NCI-H2107 treated with DMSO at 0.1 percent for 48 hours (cell line): ENCODE data around the gene PPP1R9A.

Source experiments
- DNase-seq: peaks from one replicate; lab custom pipeline; 2025; ENCODE audit not compliant: unreplicated experiment; lab: John Stamatoyannopoulos, UW

Gene PPP1R9A

GRCh38 chr7:94907026-94907810 lies at the start of gene PPP1R9A:
Gene PPP1R9A, plus strand, starts transcription at chr7:94907594. Its CDS starts 2,520 bp downstream, at chr7:94910114.
- peak; percentile 21 for DNase-seq

GRCh38 chr7:94871132-94871531 lies 36.3 kb upstream of the PPP1R9A start:
- DNase-seq, result no peak

DNA sequence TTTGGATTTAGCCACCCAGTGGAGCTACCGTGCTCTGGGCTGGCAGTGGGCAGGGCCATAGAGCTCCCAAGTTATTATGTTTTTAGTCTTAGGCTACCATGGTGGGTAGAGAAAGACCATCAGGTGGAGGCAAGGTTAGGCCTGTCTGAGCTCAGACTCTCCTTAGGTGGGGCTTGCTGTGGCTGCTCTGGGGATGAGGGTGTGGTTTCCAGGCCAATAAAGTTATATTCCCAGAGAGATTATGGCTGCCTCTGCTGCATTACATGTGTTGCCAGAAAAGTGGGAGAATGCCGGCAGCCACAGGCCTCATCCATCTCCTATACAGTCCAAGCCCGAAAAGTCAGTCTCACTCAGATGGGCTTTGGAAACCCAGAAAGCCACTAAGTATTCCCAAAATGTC lies 34.2 kb upstream of the PPP1R9A start:
- no peak for DNase-seq

DNA sequence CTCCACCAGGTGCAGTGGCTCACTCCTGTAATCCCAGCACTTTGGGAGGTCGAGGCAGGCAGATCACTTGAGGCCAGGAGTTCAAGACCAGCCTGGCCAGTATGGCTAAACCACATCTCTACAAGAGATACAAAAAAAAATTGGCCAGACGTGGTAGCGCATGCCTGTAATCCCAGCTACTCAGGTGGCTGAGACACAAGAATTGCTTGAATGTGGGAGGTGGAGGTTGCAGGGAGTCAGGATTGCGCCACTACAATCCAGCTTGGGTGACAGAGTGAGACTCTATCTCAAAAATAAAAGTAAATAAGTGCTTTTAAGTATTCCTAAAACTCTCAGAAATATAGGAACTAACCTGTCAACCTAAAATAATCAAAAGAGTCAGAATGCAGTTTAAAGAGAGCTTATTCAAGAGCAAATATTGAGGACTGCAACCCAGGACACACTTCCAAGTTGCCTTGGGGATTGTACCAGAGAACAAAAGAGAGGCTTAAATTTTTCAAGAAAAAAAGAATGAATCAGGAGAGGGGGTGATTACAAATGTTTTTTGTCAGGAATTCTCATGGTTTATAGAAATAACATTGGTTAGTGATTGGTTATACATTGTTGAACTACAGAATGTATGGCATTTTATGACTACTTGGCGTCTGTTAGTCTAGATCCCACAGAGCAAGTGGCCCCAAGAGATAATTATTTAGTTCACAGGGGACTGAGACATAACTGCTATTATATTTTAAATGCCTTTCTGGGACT lies 33.2 kb upstream of the PPP1R9A start:
- DNase-seq, result no peak

DNA sequence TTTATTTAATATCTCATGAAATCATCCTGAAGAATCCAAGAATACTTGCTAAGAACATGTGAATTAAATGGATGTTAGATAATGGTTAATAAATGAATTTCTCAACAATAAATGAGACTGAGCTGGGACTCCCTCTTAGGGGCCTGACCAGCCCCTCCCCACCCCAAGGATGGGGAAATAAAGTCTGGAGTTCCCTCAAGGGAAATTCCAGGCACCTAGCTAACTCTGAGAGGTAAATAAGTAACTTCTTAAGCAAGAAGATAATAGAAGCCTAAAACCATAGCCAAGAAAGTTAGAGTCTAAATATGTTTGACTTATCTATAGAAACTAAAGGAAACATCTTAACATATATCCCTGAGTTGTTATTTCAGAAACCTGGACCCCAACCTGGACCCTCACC lies 32.2 kb upstream of the PPP1R9A start:
- no peak for DNase-seq

- DNase-seq, result no peak
Observed at GRCh38 chr7:94877731-94878670, 29.4 kb upstream of the PPP1R9A start.

DNA sequence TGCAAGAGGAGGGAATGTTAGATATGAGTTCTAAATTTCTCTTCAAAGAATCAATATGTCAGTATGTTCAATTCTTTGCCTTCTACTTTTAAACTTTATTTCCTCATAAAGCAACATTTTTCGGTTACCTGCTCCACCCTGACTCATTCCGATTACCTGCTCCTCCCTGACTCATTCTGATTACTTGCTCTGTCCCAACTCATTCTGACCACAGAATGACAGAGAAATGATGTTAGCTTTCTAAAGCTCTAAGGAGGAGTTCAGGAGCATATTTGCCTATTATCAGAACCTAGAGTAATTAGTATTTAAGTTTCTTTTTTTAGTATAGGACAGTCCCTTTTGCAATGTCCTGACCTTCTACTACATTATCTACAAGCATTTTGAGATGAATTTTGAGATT lies 24.5 kb upstream of the PPP1R9A start:
- DNase-seq, result no peak

DNA sequence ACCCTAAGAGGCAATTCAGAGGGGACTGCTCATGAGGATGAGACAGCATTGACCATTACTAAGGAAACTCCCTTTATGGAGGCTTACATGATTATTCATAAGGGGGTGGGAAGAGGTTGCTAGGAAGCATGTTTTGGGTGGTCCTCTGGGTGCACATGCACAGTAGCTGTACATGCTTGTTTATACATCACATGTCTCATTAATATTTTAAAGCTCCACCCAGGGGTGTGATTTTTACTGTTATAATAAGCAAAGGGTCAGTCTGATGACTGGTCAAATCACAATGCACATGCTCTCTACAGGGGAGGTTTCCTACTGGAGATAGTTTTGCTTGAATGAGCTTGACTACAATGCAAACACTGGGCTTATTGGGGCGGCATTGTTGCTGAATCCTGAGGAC lies 23.8 kb upstream of the PPP1R9A start:
- DNase-seq, result no peak

DNA sequence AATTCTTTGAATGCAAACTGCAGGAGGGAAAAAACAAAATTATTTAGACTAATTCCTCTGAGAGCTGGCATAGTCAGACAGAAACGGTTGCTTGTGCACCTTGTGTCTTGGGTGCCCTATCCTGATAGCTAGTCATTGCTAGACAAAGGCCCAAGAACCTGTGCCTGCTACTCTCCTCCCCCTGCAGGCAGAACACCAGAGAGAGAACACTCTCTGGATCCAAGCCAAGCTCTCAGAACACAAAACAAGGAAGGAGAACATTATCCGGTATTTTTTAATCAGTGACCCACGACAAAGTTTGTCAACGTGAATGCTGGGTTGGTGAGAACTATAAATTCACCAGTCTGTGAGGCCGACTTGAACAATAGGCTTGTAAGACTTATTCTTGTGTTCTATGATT lies 18.8 kb upstream of the PPP1R9A start:
- DNase-seq, result no peak

DNA sequence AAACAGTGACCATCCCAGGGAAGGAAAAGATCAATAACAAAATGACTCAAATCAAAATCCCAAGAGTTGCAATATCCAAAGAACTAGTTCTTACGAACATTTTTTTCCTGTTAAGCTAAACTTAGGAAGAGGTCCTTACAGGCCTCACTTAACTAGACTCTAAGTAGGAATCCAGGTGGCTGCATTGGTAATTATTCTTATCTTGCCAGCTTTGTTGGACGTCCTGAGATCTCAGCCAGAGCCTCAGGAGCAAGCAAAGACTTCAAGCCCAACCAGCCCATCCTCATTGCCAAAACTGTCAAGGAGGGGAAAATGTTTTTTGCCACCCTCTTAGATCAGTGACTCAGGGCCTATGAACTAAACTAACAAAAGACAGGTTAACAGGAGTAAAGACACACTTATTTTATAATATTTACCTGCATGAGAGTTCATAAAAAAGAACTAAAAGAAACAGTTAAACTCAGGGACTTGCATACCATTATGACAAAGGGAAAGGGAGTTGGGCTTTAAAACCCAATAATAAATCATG lies 18.3 kb upstream of the PPP1R9A start:
- no peak for DNase-seq

DNA sequence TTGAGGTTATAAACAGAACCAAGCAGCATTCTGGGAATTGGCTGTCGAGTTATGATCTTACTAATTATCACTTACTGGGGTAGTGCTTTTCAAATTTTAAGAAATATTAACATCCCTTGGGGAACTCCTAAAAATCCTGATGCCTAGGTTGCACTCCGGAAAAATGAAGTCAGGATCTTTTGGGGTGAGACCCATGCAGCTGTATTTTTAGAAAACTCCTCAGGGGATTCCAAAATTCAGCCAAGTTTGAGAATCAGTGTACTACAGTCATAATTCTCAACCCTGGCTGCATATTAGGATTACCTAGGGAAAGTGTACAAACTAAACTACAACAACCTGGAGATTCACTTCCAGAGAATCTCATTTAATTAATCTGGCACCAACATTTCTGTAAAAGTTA lies 17.2 kb upstream of the PPP1R9A start:
- no peak for DNase-seq

GRCh38 chr7:94893661-94894060 lies 13.7 kb upstream of the PPP1R9A start:
- no peak for DNase-seq

GRCh38 chr7:94897541-94897940 lies 9.9 kb upstream of the PPP1R9A start:
- DNase-seq, result no peak

DNA sequence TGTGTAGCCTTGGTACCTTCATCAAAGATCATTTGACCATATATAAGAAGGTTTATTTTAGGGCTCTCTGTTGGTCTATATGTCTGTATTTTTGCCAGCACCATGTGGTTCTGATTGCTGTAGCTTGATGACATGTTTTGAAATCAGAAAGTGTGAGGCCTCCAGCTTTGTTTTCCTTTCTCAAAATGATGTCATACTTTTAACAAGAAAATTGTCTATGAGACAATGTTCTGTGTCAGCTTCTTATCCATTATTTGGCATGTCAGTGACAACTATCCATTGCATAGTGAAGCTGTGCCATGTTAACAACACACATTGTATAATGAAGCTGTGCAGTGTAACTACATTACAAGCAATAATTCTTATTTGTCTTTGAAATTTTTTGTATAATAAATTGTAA lies 9.1 kb upstream of the PPP1R9A start:
- DNase-seq, result no peak

- no peak for DNase-seq
Observed at GRCh38 chr7:94901981-94902380, 5.4 kb upstream of the PPP1R9A start.

DNA sequence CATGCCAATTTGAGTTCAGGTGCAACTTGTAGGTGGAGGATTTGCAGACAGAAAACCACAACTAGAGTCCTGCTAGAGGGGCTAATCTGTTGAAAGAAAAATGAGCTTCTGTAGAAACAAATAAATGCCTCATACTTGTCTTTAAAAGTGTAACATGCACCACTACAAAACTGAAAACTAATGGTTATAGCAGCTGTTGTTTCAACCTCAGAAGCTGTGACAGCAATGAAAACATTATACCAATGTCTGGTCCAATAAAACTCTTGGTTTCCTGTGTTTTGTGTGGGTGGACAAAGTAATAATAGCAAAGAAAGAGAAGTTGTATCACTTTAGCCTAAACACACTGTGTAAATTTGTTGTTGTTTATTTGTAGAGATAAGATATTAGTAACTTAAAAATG lies 3.4 kb upstream of the PPP1R9A start:
- no peak for DNase-seq

- DNase-seq, result no peak
Observed at GRCh38 chr7:94904982-94905381, 2.4 kb upstream of the PPP1R9A start.

- no peak for DNase-seq
Observed at GRCh38 chr7:94906065-94906851, 1.1 kb upstream of the PPP1R9A start.

DNA sequence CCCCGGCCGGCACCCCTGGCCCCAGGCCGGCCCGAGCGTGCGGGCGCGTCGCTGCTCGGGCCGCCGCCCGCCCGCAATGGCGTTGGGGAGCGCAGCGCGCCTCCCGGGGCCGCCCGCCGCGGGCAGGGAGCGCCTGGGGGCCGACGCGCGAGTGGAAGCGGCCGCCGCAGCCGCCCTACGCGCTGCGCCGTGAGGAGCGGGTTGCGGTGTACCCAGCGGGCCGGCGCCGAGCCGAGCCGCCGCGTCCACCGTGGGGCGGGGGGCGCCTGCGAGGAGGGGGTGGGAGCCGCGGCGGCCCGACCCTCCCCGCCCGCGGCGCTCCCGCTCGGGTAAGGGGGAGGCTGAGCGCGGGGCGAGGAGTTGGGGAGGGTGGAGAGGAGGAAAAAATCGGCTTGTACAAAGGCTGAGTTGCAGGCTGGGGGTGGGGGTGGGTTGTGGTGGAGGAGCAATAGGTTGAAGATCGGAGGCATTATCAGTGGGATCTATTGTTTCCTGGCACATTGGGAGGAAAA lies 473 bp downstream of the PPP1R9A start:
- DNase-seq, result no peak
